Bronchial epithelial cell (primary cell): ENCODE results near the gene KCTD8. TPM values are rescaled to one million over a fixed set of nuclear protein-coding genes. Genes with fewer than 3 reads are reported as not detected.

Experiments
- DNase-seq: peaks from one replicate; pipeline ENCODE4 v3.0.0-alpha.2; 2010; ENCODE audit warnings: low read depth
- FAIRE-seq: peaks from 2 replicates; lab custom pipeline; 2011; peaks lifted over from hg19 to GRCh38; lab: Jason Lieb, UNC
- H3K27me3 ChIP-seq: 2 replicates; pipeline ENCODE4 v1.5.1; 2011; ENCODE audit warnings: low read length; ENCODE audit not compliant: control insufficient read depth, insufficient read depth
- H3K36me3 ChIP-seq: 2 replicates; pipeline ENCODE4 v1.5.1; 2011; ENCODE audit warnings: low read length; ENCODE audit not compliant: control insufficient read depth, insufficient read depth
- H3K4me3 ChIP-seq: 2 replicates; pipeline ENCODE4 v1.5.1; 2011; ENCODE audit warnings: mild to moderate bottlenecking, low read depth, low read length, control low read depth
- total RNA-seq: library from RNA; depleted of rRNA; stranded (reverse); fragments of >200 nt; gene quantifications from 2 replicates; pipeline ENCODE4 v1.2.1, GENCODE V29; 2014
- TF ChIP-seq, protein P1 (sequence below): IDR thresholded peaks from 2 replicates; pipeline ENCODE4 v1.5.1; 2011; ENCODE audit warnings: mild to moderate bottlenecking, moderate library complexity, low read length, control low read depth, inconsistent platforms; ENCODE audit not compliant: insufficient read depth, severe bottlenecking

KCTD8 gene
- total RNA-seq, 1 donor from 2014 or later = under 0.01 TPM

DNA sequence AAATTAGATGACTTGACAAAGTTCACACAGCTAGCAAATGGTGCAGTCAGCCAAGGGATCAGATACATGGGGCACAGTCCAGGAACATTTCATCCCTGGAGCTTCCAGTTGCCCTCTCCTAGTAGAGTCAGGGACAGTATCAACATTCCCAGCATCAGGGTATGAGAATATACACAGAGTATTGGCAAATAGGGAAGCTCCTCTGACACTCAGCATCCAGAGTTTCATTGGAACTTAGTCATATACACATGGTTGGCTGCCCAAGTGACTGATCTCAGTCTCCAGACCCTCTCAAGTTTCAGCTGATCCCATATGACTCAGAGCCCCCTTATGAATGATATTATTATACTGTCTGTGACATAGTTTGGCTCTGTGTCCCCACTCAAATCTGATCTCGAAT, 13.7 kb upstream of the KCTD8 start:
- Histone ChIP-seq H3K36me3 (no peaks in the 10 kb centered on the region), H3K27me3 (no peaks in the 10 kb centered on the region), H3K4me3 (no peak overlapping the region)
- TF ChIP-seq, protein P1, sequence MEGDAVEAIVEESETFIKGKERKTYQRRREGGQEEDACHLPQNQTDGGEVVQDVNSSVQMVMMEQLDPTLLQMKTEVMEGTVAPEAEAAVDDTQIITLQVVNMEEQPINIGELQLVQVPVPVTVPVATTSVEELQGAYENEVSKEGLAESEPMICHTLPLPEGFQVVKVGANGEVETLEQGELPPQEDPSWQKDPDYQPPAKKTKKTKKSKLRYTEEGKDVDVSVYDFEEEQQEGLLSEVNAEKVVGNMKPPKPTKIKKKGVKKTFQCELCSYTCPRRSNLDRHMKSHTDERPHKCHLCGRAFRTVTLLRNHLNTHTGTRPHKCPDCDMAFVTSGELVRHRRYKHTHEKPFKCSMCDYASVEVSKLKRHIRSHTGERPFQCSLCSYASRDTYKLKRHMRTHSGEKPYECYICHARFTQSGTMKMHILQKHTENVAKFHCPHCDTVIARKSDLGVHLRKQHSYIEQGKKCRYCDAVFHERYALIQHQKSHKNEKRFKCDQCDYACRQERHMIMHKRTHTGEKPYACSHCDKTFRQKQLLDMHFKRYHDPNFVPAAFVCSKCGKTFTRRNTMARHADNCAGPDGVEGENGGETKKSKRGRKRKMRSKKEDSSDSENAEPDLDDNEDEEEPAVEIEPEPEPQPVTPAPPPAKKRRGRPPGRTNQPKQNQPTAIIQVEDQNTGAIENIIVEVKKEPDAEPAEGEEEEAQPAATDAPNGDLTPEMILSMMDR = no peak
- DNase-seq (no peak), FAIRE-seq (no peak)

GRCh38 chr4:44447563-44448504, 775 bp downstream of the KCTD8 start:
- H3K27me3 ChIP-seq = peaks cover 22% of the 10 kb centered on the region
- DNase-seq (no peak), FAIRE-seq (no peak)
- TF ChIP-seq, protein P1 = no peak
- peak overlapping the region; percentile 33 for H3K4me3 ChIP-seq
- no peaks in the 10 kb centered on the region for H3K36me3 ChIP-seq

DNA sequence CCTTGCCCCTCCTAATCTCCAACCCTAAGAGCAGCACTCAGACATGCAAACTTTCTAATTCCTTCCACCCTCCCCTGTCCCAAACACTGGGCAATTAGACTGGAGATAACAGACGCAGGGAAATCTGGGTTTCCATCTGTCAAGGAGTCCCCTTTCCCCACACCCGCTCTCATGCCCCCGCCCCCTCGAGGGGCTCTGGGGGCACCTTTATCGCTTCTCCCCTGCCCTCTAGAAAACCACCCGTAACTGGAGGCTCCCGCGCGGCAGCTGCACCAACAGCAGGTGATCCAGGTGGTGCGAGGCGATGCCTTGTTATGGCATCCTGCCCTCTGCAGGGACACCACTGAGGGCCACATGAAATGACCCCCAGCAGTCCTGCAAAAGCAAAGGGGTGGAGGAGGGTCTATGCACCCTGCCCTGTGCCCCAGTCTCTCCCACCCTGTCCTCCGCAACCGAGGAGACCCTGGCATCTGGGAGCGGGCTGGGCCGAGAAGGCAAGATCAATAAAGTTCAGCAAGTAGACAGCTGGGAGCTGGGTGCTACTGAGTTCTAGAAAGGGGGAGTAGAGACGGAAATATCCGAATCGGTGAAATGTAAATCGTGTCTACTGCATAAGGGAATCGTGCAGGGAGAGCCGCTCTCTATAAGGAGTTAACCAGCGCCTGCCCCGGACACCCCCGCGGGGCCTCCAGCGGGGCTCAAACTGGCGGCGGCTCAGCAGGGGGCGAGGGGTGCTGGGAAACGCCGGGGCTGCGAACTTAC, 1.6 kb downstream of the KCTD8 start:
- FAIRE-seq = no peak
- no peak overlapping the region for H3K4me3 ChIP-seq
- no peaks in the 10 kb centered on the region for H3K36me3 ChIP-seq
- H3K27me3 ChIP-seq = peaks cover 22% of the 10 kb centered on the region
- no peak for DNase-seq
- TF ChIP-seq, protein P1 = no peak

- TF ChIP-seq, protein P1 = no peak
- no peaks in the 10 kb centered on the region for H3K36me3 ChIP-seq
- FAIRE-seq = no peak
Observed at GRCh38 chr4:44446191-44446590, 2.4 kb downstream of the KCTD8 start.

DNA sequence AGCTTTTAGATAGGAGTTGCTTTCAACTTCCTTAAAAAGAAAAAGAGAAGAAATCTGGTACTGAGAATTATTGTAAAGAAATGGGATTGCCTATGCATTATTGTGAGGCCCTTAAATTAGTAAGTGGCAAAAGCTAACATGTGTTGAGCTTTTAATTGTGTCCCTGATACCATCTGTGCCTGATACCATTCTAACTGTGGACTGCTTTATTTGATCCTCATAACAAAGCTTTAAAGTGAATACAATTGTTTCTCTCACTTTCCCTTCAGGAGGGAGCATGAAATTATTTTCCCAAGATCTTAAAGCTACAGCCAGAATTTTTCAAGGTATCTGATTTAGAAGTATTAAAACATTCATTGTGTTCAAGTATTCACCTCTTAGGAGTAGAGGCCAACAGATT, 9.9 kb downstream of the KCTD8 start:
- no peak for DNase-seq
- no peak for FAIRE-seq

More at GRCh38 chr4:44446191-44446590, 2.4 kb downstream of the KCTD8 start:
- Histone ChIP-seq H3K4me3 (no peak overlapping the region), H3K27me3 (peaks cover 22% of the 10 kb centered on the region)
- DNase-seq = peak; percentile 15

More for the DNA sequence above, 9.9 kb downstream of the KCTD8 start:
- H3K36me3 ChIP-seq = no peaks in the 10 kb centered on the region
- H3K4me3 ChIP-seq = no peak overlapping the region
- no peaks in the 10 kb centered on the region for H3K27me3 ChIP-seq
- TF ChIP-seq, protein P1 = no peak
